DOHH2 (cell line): ENCODE results near the gene RASSF3.

Experiments
- H3F3A ChIP-seq: fragments of 200-600 bp; sonication (generic), shearing (Covaris generic); 2 replicates; pipeline ENCODE4 v1.6.0; 2016; ENCODE audit warnings: antibody characterized with exemption, mild to moderate bottlenecking; ENCODE audit not compliant: control insufficient read depth, insufficient read depth
- H3K27ac ChIP-seq: fragments of 200-600 bp; sonication (generic); 2 replicates; pipeline ENCODE4 v1.5.1; 2014; ENCODE audit warnings: low read depth, mild to moderate bottlenecking, low read length, moderate library complexity
- H3K27me3 ChIP-seq: fragments of 200-600 bp; sonication (generic); 2 replicates; pipeline ENCODE4 v1.6.1; 2014; ENCODE audit warnings: mild to moderate bottlenecking, low read length, mixed read lengths; ENCODE audit not compliant: control insufficient read depth
- H3K36me3 ChIP-seq: fragments of 200-600 bp; sonication (generic); 2 replicates; pipeline ENCODE4 v1.6.1; 2014; ENCODE audit warnings: mild to moderate bottlenecking, low read length, moderate library complexity, mixed read lengths; ENCODE audit not compliant: control insufficient read depth
- H3K4me1 ChIP-seq: fragments of 200-600 bp; sonication (generic); 2 replicates; pipeline ENCODE4 v1.6.1; 2014; ENCODE audit warnings: mild to moderate bottlenecking, low read length, mixed read lengths; ENCODE audit not compliant: control insufficient read depth
- H3K4me2 ChIP-seq: fragments of 200-600 bp; sonication (generic); 2 replicates; pipeline ENCODE4 v1.6.0; 2014; ENCODE audit warnings: mild to moderate bottlenecking, low read length, moderate library complexity
- H3K4me3 ChIP-seq: fragments of 200-600 bp; sonication (generic); 2 replicates; pipeline ENCODE4 v1.5.1; 2014; ENCODE audit warnings: mild to moderate bottlenecking, low read length, mixed read lengths
- H3K79me2 ChIP-seq: fragments of 200-600 bp; sonication (generic); 2 replicates; pipeline ENCODE4 v1.6.1; 2014; ENCODE audit warnings: mild to moderate bottlenecking, low read length, mixed read lengths; ENCODE audit not compliant: control insufficient read depth
- H3K9me2 ChIP-seq: fragments of 200-600 bp; sonication (generic); replicated peaks from 2 replicates; pipeline ENCODE4 v1.6.1; 2014; ENCODE audit warnings: mild to moderate bottlenecking, low read length, mixed read lengths; ENCODE audit not compliant: control insufficient read depth
- H3K9me3 ChIP-seq: fragments of 200-600 bp; sonication (generic); 2 replicates; pipeline ENCODE4 v1.6.1; 2014; ENCODE audit warnings: antibody characterized with exemption, low read length, mixed read lengths; ENCODE audit not compliant: control insufficient read depth, insufficient read depth
- H4K20me1 ChIP-seq: fragments of 200-600 bp; sonication (generic); 2 replicates; pipeline ENCODE4 v1.6.0; 2014; ENCODE audit warnings: low read depth, mild to moderate bottlenecking, antibody characterized with exemption, low read length, moderate library complexity; ENCODE audit not compliant: control insufficient read depth, insufficient read depth
- EZH2phosphoT487 ChIP-seq: fragments of 200-600 bp; sonication (generic); IDR thresholded peaks from 2 replicates; pipeline ENCODE4 v1.6.1; 2017; ENCODE audit warnings: borderline replicate concordance, mild to moderate bottlenecking, antibody characterized with exemption, low read length, moderate library complexity, mixed read lengths
- TF ChIP-seq, protein P1 (sequence below): fragments of 200-600 bp; sonication (generic); IDR thresholded peaks from one replicate; pipeline ENCODE4 v1.5.1; 2014; ENCODE audit warnings: antibody characterized with exemption, mild to moderate bottlenecking, low read depth, low read length; ENCODE audit not compliant: poor library complexity, severe bottlenecking

The RASSF3 gene

DNA sequence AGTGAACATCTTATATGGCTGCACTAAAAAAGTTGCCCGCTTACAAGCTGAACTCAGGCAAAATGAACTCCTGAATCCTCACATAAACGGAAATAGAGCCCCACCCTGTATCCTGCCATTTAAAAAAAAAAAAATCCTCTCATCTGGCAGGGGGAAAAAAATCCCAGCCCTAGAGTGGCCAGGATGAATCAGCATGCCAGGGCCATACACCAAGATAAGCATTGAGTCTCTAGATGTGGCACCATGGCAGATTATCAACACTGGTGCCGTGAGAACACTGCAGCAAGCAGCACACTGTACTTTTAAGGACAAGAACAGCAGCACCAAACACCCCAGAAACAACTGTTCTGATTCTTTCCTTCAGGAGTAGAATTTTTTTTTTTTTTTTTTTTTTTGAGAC lies 65.5 kb downstream of the RASSF3 start:
- TF ChIP-seq EZH2phosphoT487: no peak
- TF ChIP-seq, protein P1, sequence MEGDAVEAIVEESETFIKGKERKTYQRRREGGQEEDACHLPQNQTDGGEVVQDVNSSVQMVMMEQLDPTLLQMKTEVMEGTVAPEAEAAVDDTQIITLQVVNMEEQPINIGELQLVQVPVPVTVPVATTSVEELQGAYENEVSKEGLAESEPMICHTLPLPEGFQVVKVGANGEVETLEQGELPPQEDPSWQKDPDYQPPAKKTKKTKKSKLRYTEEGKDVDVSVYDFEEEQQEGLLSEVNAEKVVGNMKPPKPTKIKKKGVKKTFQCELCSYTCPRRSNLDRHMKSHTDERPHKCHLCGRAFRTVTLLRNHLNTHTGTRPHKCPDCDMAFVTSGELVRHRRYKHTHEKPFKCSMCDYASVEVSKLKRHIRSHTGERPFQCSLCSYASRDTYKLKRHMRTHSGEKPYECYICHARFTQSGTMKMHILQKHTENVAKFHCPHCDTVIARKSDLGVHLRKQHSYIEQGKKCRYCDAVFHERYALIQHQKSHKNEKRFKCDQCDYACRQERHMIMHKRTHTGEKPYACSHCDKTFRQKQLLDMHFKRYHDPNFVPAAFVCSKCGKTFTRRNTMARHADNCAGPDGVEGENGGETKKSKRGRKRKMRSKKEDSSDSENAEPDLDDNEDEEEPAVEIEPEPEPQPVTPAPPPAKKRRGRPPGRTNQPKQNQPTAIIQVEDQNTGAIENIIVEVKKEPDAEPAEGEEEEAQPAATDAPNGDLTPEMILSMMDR: no peak
- Histone ChIP-seq H4K20me1 (peaks cover 36% of the 10 kb centered on the region), H3F3A (no peaks in the 10 kb centered on the region), H3K9me2 (no peaks in the 10 kb centered on the region), H3K9me3 (no peaks in the 10 kb centered on the region), H3K4me1 (peaks cover 89% of the 10 kb centered on the region), H3K4me2 (no peak overlapping the region), H3K4me3 (no peak overlapping the region), H3K27me3 (no peaks in the 10 kb centered on the region), H3K36me3 (peaks cover 19% of the 10 kb centered on the region), H3K79me2 (peaks cover 95% of the 10 kb centered on the region), H3K27ac (no peak overlapping the region)

DNA sequence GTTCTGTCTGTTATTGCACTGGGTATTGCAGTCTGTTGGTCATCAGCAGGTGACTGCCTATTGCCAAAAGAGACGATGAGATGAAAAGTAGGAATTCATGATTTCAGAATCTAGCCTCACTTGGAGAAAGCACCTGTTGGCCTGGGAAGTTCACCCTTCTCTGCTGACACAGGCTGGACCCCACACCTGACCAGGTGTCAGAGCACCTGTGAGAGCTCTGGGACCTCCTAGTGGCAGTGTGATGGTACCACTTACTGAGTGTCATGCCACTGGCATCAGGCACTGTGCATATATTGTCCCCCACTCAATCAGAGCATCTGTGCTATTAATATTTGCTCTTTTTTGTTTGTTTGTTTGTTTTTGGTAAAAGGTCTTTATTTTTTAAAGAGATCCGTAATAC lies 68.0 kb downstream of the RASSF3 start:
- H3K9me2 ChIP-seq: no peaks in the 10 kb centered on the region
- peaks cover 36% of the 10 kb centered on the region for H4K20me1 ChIP-seq
- H3K4me3 ChIP-seq: no peak overlapping the region
- H3K9me3 ChIP-seq: no peaks in the 10 kb centered on the region
- TF ChIP-seq, protein P1: peak; percentile 43
- no peak for TF ChIP-seq EZH2phosphoT487
- H3K36me3 ChIP-seq: peaks cover 19% of the 10 kb centered on the region
- no peaks in the 10 kb centered on the region for H3F3A ChIP-seq
- H3K27me3 ChIP-seq: no peaks in the 10 kb centered on the region
- no peak overlapping the region for H3K27ac ChIP-seq
- H3K4me1 ChIP-seq: peaks cover 83% of the 10 kb centered on the region
- H3K4me2 ChIP-seq: no peak overlapping the region
- H3K79me2 ChIP-seq: peaks cover 98% of the 10 kb centered on the region

DNA sequence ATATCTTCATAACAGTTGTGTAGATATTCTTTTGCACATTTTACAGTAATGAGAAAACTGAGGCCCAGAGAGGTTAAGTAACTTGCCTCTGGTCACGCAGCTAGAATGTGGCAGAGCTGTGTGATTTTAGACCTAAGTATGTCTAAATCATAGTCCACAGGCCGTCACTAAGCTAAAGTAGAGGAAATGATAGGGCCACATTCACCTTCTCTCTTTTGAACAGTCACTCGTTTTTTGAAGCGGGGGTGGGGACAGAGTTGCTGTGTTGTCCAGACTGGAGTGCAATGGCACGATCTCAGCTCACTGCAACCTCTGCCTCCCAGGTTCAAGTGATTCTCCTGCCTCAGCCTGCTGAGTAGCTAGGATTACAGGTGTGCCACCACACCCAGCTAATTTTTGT lies 68.5 kb downstream of the RASSF3 start:
- Histone ChIP-seq H3K27me3 (no peaks in the 10 kb centered on the region), H3K79me2 (peaks cover 98% of the 10 kb centered on the region), H3K9me2 (no peaks in the 10 kb centered on the region), H3K4me3 (no peak overlapping the region), H3K9me3 (no peaks in the 10 kb centered on the region), H4K20me1 (peaks cover 34% of the 10 kb centered on the region), H3K4me1 (peaks cover 79% of the 10 kb centered on the region), H3K4me2 (no peak overlapping the region), H3F3A (no peaks in the 10 kb centered on the region), H3K36me3 (peaks cover 14% of the 10 kb centered on the region), H3K27ac (no peak overlapping the region)
- TF ChIP-seq, protein P1: no peak
- no peak for TF ChIP-seq EZH2phosphoT487
